NCI-H226 (cell line): ENCODE measurements around the gene KLHL12.

Source experiments
- DNase-seq: peaks from one replicate; pipeline ENCODE4 v3.0.0-alpha.2; 2015

Gene KLHL12

DNA sequence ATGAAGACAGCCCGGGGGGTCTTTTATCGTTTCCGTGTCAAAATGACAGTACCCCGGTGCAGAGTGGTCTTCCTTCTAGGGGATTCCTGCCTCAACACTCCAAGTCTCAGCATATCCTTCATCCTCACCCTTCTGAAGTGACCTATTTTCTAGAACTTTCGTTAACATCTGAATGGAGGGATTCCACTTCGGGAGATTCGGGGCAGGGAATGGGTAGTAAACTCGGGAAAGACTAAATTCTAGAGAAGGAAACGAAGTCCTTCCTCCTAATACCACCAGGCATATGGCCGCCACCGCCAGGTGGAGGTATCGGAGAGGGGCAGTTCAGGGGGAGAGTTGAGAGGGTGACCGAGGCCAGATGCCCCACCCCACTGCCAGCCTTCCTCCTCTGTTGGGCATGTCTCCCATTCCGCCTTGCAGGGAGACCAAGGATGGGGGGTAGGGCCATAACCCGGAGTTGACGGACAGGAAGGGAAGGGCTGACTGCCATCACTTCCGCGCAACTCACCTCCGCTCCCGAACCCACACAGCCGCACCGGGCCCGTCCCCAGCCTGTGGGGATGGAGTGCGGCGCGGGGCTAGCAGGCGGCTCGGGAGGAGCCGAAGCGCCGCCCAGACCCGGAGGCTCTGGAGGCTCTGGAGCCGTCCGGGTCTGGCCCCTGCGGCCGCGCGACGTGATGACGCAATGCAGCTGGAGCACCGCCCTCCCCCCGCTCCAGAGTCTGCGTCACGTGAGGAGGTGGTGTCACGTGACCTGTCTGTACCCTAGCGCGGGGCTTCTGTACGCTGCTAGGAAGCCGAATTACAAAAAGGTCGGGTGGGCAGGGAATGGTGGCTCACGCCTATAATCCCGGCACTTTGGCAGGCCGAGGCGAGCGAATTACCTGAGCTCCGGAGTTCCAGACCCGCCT, at the start of gene KLHL12:
TSS of gene KLHL12 (minus strand) at position 654 of the 911 bp plus-strand sequence. CDS start 2,072 bp downstream, outside the sequence.
- peak; percentile 96 for DNase-seq

DNA sequence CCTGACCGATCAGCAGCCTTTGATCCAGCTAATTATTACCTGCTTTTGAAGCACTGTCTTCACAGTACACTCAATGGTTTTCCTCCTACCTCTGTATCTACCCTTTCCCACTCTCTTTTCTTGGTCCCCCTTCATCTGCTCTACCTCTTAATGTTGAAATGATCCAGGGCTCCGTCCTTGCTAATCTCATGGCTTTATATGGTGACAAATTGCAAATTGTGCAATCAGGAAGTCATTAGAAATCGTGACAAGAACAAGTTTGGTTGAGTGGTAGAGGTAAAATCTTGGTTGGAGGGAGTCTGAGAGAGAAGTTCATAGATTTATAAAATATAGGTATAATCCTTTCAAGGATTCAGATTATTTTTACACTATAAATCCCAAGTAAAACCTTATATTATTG, 49.6 kb upstream of the KLHL12 start:
- no peak for DNase-seq

DNA sequence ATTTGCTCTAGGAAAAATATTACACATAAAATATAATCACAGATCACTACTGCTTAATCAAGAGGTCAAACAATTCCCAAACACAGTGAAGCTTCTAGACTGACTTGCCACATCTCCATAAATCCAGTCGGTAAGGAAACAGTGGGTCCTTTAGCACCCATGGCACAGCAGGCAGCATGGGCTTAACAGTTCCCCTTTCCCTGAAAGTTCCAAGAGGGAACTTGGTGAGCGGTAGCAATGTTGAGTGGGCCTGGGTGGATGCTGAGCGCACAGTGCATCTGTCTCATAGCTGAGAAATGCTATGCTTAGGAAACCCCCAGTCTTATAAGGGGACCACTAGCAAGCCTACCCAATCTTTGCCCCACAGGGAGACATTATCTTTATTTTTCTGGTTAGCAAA, 47.8 kb upstream of the KLHL12 start:
- DNase-seq, result no peak

- no peak for DNase-seq
Measured at GRCh38 chr1:202972046-202972445, 45.0 kb upstream of the KLHL12 start.

DNA sequence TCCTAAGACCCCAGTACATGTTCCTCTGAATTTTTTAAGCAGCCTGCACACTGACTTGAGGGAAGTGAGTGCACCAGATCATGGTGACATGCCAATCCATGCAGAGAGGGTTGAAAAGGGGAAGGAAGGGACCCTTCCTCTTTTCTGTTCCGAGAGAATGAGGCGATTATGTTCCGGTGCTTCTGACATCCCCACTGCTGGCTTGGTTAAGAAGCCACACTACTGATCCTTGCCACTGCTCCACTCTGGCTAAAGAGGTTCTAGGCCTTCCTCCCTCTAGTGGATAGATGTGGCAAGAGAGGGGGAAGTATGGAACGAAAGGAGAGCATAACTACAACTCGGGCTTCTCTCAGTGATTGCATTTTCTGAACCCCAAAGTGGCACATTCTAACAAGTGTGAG, 41.9 kb upstream of the KLHL12 start:
- peak; percentile 47 for DNase-seq

DNA sequence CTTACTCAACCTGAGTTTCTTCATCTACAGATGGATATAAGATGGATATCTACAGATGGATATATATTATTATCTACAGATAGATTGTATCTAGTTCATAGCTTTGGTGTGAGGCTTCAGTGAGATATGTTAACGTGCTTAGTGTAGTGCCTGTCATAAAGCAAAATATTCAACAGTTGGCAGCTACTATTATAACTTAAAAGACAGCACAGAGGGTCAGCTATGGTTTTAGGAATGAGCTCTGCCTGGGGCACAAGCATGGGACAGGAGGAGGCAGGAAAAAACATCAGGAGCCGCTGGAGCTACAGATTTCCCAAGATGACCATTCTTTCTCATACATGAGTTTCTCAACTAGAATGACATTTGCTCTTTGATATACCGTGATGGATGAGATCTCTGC, 41.3 kb upstream of the KLHL12 start:
- no peak for DNase-seq

- DNase-seq, result no peak
Measured at GRCh38 chr1:202967684-202968281, 40.7 kb upstream of the KLHL12 start.

- no peak for DNase-seq
Measured at GRCh38 chr1:202966006-202966898, 39.2 kb upstream of the KLHL12 start.

DNA sequence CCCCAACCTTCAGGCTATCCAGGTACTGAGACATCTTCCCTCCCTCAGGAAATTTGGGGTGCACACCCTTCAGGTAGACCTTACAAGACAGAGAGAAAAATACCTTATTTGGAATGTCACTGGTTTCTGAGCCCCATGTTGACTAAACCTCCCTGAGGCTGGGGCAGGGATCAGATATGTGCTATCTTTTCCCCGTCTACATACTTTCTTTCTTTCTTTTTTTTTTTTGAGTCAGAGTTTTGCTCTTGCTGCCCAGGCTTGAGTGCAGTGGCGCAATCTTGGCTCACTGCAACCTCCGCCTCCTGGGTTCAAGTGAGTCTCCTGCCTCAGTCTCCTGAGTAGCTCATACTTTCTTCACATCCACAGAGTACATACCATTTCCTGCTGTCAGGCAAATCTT, 38.4 kb upstream of the KLHL12 start:
- DNase-seq, result no peak

GRCh38 chr1:202964791-202965410, 37.9 kb upstream of the KLHL12 start:
- DNase-seq, result peak; percentile 95

DNA sequence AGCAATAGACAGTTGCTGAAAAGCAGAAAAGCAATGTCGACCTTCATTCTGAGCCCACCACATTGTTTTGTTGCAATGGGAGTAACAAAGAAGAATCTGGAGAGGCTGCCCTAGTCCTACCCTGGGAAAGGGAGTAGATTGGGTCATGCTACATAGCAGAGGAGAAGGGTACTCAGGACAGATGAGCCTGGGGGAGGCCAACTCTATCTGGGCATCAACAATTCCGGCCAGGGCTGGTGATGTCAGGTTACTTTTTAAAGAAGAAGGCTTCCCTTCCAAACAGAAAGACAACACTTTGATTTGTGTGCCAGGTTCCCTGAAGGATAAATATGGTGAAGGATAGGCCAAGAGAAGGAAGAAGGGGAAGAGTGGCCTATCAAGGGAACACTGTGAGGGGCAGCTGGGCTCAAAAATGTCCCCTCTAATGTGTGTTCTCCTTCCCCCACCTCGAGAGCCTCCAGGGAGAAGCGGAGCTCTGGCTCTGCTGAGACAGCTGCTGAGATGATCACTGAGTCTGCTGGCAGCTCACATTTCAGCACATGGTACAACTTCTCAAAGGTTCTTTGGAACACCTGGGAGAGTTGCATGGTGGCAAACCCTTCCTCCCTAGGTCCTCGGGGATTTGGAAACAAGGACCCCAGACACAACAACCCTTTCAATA, 34.3 kb upstream of the KLHL12 start:
- DNase-seq, result no peak

DNA sequence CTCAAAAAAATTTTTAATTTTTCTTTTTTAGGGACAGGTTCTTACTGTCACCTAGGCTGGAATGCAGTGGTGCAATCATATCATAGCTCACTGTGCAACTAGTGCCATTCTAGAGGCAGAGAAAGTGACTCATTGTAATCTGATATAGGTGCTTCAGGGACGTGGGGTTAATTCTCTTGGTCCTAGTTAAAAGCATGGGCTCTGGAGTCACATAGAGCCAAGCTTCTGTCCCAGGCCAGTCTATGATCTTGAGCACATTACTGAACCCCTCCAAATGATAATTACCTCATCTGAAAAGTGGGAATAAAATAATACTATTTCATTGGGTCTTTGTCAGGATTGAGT, 32.2 kb upstream of the KLHL12 start:
- DNase-seq, result no peak

GRCh38 chr1:202958544-202959275, 31.7 kb upstream of the KLHL12 start:
- no peak for DNase-seq

DNA sequence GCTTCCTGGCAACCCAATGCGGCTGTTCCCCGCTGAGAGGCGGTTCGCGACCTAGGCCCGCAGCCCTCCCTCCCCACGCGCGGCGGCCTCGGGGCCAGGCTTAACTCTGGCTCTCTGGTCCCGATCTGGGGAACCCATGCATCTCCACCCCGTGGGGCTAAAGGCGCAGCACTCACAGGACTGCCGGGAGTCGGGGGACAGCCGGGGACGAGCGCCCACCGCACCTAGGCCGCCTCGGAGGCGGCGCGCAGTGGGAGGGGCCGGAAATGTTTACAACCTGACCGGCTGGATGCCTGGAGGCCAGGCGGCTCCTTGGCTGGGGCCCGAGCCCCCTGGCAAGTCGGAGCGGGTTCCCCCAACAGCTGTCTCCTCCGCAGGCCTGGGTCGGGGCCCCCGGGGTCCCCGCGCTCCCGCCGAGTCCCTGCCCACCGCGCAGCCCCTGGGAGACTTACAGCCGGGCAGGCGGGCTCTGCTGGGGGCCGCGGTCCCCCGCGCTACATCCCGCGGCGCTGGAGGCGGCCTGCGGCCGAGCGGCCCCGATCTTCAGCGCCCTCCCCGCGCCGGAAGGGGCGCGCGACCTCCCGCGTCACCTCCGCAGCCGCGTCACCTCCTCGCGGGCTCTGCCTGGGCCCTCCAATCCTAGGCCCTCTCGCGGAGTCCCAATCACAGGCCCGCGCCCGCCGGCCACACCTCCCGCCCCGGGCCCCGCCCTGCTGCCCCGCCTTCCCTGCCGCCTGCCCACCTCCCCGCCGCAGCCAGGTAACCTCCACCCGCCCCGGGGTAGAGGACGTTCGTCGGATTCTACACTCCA, 30.9 kb upstream of the KLHL12 start, which contains the start of gene ADIPOR1:
TSS of gene ADIPOR1 (minus strand) at position 580 of the 811 bp plus-strand sequence. CDS start 7,242 bp downstream, outside the sequence.
- DNase-seq, result peak; percentile 86

DNA sequence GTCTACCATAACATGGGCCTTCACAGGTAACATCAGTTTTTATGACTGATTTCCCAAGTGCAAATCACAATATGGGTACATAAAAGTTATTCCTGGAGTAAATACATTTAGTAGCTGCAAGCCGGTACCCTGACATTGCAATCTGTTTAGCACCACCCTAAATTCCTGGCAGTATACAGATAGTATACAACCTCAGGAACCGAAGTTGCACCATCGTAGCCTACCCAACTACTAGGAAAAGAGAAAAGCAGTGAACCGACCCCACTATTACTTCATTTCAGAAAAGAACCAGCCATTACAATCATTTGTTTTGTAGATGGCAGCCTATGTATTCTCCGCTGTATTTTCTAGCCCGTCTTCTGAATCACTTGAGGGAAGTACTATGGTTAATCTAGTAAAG, 29.9 kb upstream of the KLHL12 start:
- DNase-seq, result no peak

DNA sequence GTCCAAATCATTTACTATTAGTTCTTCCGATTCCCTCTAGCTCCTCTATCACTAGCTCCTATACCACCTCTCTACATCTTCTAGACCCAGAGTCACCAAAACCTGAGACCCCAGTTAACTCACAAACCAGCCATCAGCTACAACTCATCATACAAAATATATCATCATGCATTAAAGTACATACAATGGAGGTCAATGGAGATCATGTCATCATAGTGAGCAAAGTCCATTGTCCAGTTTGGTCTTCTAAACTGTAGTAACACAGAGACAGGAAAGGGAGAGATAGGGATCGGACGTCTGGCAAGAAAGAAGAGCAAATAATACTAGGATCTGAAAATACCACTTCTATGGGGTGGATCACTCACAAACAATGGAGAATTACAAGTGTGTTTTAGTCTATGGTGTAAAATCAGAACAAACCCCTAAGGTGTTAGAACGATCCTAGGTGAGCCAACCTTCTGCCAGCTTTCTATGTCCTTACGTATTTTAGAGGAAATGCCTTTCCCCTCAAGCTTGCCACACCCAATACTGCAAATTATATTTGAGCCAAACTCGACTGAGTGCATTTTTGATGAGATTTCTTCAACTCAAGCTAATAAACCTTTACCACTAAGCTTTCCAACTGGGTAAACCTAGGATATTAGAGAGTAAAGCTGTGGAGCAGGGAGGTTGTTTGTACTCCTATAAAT, 27.2 kb upstream of the KLHL12 start:
- no peak for DNase-seq

DNA sequence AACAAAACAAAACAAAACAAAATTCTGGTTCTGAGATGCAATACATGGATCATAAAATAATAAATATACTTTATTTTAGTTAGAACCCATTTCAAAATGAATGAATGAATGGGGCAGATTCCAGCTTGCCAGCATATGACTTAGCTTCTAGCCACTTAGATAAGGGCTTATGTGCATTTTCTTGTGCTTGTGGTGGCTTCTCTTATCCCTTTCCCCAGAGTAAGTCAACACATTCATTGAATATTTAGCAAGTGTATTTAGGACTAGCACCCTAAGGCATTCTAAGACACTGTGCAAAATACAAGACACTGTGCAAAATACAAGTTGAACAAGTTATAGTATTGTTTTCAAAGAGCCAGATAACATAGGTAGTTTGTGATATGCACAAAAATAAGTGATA, 26.4 kb upstream of the KLHL12 start:
- no peak for DNase-seq

- DNase-seq, result no peak
Measured at GRCh38 chr1:202952818-202953217, 25.8 kb upstream of the KLHL12 start.

DNA sequence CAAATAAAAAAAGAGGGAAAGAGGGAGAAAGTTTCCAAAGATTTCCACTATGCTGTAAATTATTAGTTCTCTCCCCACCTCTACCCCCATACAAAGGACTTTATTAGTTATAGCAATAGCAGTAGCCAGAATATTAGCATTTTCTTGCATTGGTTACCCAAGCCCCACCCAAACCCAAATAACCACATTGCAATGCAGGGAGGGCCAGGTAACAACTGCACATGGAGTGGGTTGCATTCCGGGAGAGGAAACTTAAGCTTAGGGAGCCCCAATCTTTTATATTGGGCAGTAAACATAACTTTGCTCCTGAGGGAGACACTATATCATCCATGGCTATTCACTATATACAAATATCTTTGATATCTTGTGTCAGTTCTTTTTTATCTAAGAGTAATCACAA, 25.1 kb upstream of the KLHL12 start:
- no peak for DNase-seq

- no peak for DNase-seq
Measured at GRCh38 chr1:202951437-202951836, 24.4 kb upstream of the KLHL12 start.
